Neural progenitor cell (in vitro differentiated cells): ENCODE measurements around the gene LZTS2. TPM values are rescaled to one million over a fixed set of nuclear protein-coding genes. Genes with fewer than 3 reads are reported as not detected.

Experiments
- DNase-seq: peaks from one replicate; pipeline ENCODE4 v3.0.0-alpha.2; 2016; ENCODE audit warnings: low spot score
- H2AFZ ChIP-seq: fragments of 200-600 bp; sonication (generic); replicated peaks from 2 replicates; pipeline ENCODE4 v1.6.1; 2016; ENCODE audit warnings: antibody characterized with exemption
- H3F3A ChIP-seq: fragments of 200-600 bp; sonication (generic); 2 replicates; pipeline ENCODE4 v1.6.1; 2016; ENCODE audit warnings: antibody characterized with exemption, low read depth
- H3K27ac ChIP-seq: fragments of 200-600 bp; sonication (generic); 2 replicates; pipeline ENCODE4 v1.5.1; 2016; ENCODE audit warnings: mild to moderate bottlenecking
- H3K27me3 ChIP-seq: fragments of 200-600 bp; sonication (generic); 2 replicates; pipeline ENCODE4 v1.6.1; 2016; ENCODE audit warnings: mild to moderate bottlenecking, moderate library complexity
- H3K36me3 ChIP-seq: fragments of 200-600 bp; sonication (generic); 2 replicates; pipeline ENCODE4 v1.5.1; 2016
- H3K4me1 ChIP-seq: fragments of 200-600 bp; sonication (generic); 2 replicates; pipeline ENCODE4 v1.6.1; 2016; ENCODE audit warnings: mixed run types
- H3K4me2 ChIP-seq: fragments of 200-600 bp; sonication (generic); 2 replicates; pipeline ENCODE4 v1.6.1; 2016
- H3K4me3 ChIP-seq: fragments of 200-600 bp; sonication (generic); 2 replicates; pipeline ENCODE4 v1.5.1; 2016
- H3K79me2 ChIP-seq: fragments of 200-600 bp; sonication (generic); 2 replicates; pipeline ENCODE4 v1.6.1; 2016; ENCODE audit warnings: low read depth
- H3K9ac ChIP-seq: fragments of 200-600 bp; sonication (generic); 2 replicates; pipeline ENCODE4 v1.6.1; 2016
- H3K9me3 ChIP-seq: fragments of 200-600 bp; sonication (generic); 2 replicates; pipeline ENCODE4 v1.5.1; 2016; ENCODE audit warnings: low read depth
- H4K20me1 ChIP-seq: fragments of 200-600 bp; sonication (generic); 2 replicates; pipeline ENCODE4 v1.6.1; 2016; ENCODE audit warnings: low read depth
- H3K27ac Mint-ChIP-seq: 3 replicates; pipeline ENCODE4 v1.8.0; 2021; ENCODE audit warnings: mixed read lengths
- H3K27me3 Mint-ChIP-seq: 2 replicates; pipeline ENCODE4 v1.8.0; 2022; ENCODE audit warnings: low read depth, mild to moderate bottlenecking, inconsistent platforms, moderate library complexity, mixed read lengths; ENCODE audit not compliant: insufficient read depth
- H3K36me3 Mint-ChIP-seq: 3 replicates; pipeline ENCODE4 v1.8.0; 2021; ENCODE audit warnings: mixed read lengths
- H3K4me1 Mint-ChIP-seq: 3 replicates; pipeline ENCODE4 v1.8.0; 2021; ENCODE audit warnings: mixed read lengths
- H3K4me3 Mint-ChIP-seq: 3 replicates; pipeline ENCODE4 v1.8.0; 2021; ENCODE audit warnings: mild to moderate bottlenecking, moderate library complexity, mixed read lengths
- H3K9me3 Mint-ChIP-seq: 3 replicates; pipeline ENCODE4 v1.8.0; 2020; ENCODE audit warnings: mixed read lengths
- CTCF ChIP-seq: fragments of 200-600 bp; sonication (generic); IDR thresholded peaks from 2 replicates; pipeline ENCODE4 v1.5.1; 2017; ENCODE audit warnings: antibody characterized with exemption, mild to moderate bottlenecking
- EZH2 ChIP-seq: fragments of 200-600 bp; sonication (generic); IDR thresholded peaks from 2 replicates; pipeline ENCODE4 v1.6.1; 2017; ENCODE audit warnings: antibody characterized with exemption, mild to moderate bottlenecking, moderate library complexity
- EZH2phosphoT487 ChIP-seq: fragments of 200-600 bp; sonication (generic); IDR thresholded peaks from 2 replicates; pipeline ENCODE4 v1.6.1; 2017; ENCODE audit warnings: antibody characterized with exemption
- total RNA-seq: library from RNA; depleted of rRNA; stranded (reverse); fragments of >200 nt; gene quantifications from 2 replicates; pipeline ENCODE4 v1.2.3, GENCODE V29; 2015; ENCODE audit warnings: low replicate concordance

The LZTS2 gene
- total RNA-seq, 1 donor from 2014 or later, result 34.7 TPM

GRCh38 chr10:101007099-101007711 is 7.6 kb downstream of the LZTS2 start:
- H3K27ac Mint-ChIP-seq, result no peak overlapping the region
- H3K4me1 Mint-ChIP-seq, result peaks cover 7% of the 10 kb centered on the region
- no peak for TF ChIP-seq CTCF
- TF ChIP-seq EZH2phosphoT487, result no peak

GRCh38 chr10:101007915-101008822 is 8.6 kb downstream of the LZTS2 start:
- no peak overlapping the region for H3K4me2 ChIP-seq
- H3K4me3 ChIP-seq, result no peak overlapping the region
- DNase-seq, result no peak
- peak overlapping the region; percentile 53 for H3K27ac ChIP-seq
- no peaks in the 10 kb centered on the region for H3K9me3 Mint-ChIP-seq
- H2AFZ ChIP-seq, result no peak overlapping the region
- peaks cover 12% of the 10 kb centered on the region for H3K4me1 Mint-ChIP-seq
- no peak overlapping the region for H3K4me3 Mint-ChIP-seq
- peaks cover 6% of the 10 kb centered on the region for H3K27me3 Mint-ChIP-seq
- no peaks in the 10 kb centered on the region for H3K9me3 ChIP-seq
- H3K9ac ChIP-seq, result no peak overlapping the region
- H3K36me3 Mint-ChIP-seq, result peaks cover 4% of the 10 kb centered on the region
- TF ChIP-seq CTCF, result no peak
- TF ChIP-seq EZH2phosphoT487, result no peak
- TF ChIP-seq EZH2, result no peak
- peak overlapping the region; percentile 77 for H3K27ac Mint-ChIP-seq
- H3K79me2 ChIP-seq, result peaks cover 3% of the 10 kb centered on the region
- no peaks in the 10 kb centered on the region for H3K27me3 ChIP-seq
- H3F3A ChIP-seq, result peaks cover 27% of the 10 kb centered on the region
- H3K4me1 ChIP-seq, result peaks cover 18% of the 10 kb centered on the region
- H4K20me1 ChIP-seq, result peaks cover 12% of the 10 kb centered on the region
- no peaks in the 10 kb centered on the region for H3K36me3 ChIP-seq

More at GRCh38 chr10:101007099-101007711, 7.6 kb downstream of the LZTS2 start:
- no peaks in the 10 kb centered on the region for H3K36me3 ChIP-seq
- peaks cover 13% of the 10 kb centered on the region for H3K79me2 ChIP-seq
- H3K9me3 ChIP-seq, result no peaks in the 10 kb centered on the region
- no peak overlapping the region for H3K4me3 ChIP-seq
- Mint-ChIP-seq H3K4me3 (no peak overlapping the region), H3K9me3 (no peaks in the 10 kb centered on the region), H3K36me3 (peaks cover 7% of the 10 kb centered on the region), H3K27me3 (peaks cover 6% of the 10 kb centered on the region)
- H3K27ac ChIP-seq, result peak overlapping the region; percentile 53
- H3K9ac ChIP-seq, result no peak overlapping the region
- no peak overlapping the region for H2AFZ ChIP-seq
- H3K27me3 ChIP-seq, result no peaks in the 10 kb centered on the region
- peaks cover 18% of the 10 kb centered on the region for H3K4me1 ChIP-seq
- no peak overlapping the region for H3K4me2 ChIP-seq
- H4K20me1 ChIP-seq, result peaks cover 18% of the 10 kb centered on the region
- H3F3A ChIP-seq, result peaks cover 22% of the 10 kb centered on the region
- DNase-seq, result no peak

- Histone ChIP-seq H3K9me3 (no peaks in the 10 kb centered on the region), H2AFZ (no peak overlapping the region), H3K27me3 (no peaks in the 10 kb centered on the region), H4K20me1 (peaks cover 12% of the 10 kb centered on the region), H3K4me3 (no peak overlapping the region), H3K27ac (no peak overlapping the region), H3K79me2 (no peaks in the 10 kb centered on the region), H3F3A (peaks cover 27% of the 10 kb centered on the region), H3K4me2 (no peak overlapping the region), H3K36me3 (no peaks in the 10 kb centered on the region), H3K9ac (no peak overlapping the region), H3K4me1 (peaks cover 18% of the 10 kb centered on the region)
- peaks cover 16% of the 10 kb centered on the region for H3K4me1 Mint-ChIP-seq
- TF ChIP-seq EZH2phosphoT487 (no peak), EZH2 (no peak), CTCF (no peak)
- H3K9me3 Mint-ChIP-seq, result no peaks in the 10 kb centered on the region
- peaks cover 4% of the 10 kb centered on the region for H3K27me3 Mint-ChIP-seq
- DNase-seq, result no peak
- peaks cover 3% of the 10 kb centered on the region for H3K36me3 Mint-ChIP-seq
- peak overlapping the region; percentile 11 for H3K4me3 Mint-ChIP-seq
- H3K27ac Mint-ChIP-seq, result peak overlapping the region; percentile 83
These were observed 9.3 kb downstream of the LZTS2 start for GRCh38 chr10:101008823-101009423.
